Aorta (tissue), 5 donors: ENCODE measurements around the gene TMEM131. TPM values are rescaled to one million over a fixed set of nuclear protein-coding genes. Genes with fewer than 3 reads are reported as not detected.
A peak's percentile ranks its signal among the peaks of the same experiment; 100 is the strongest.
"Not testable (repeated sequence)": the region's sequence is repeated elsewhere in the genome, so short reads cannot be mapped to it uniquely, and the experiment has no call there.

Source experiments
- ATAC-seq: fragments of 200-7000 bp; cut with Tn5 transposase; one replicate; pipeline ENCODE4 v1.9.1; 2022; ENCODE audit warnings: moderate library complexity; ENCODE audit not compliant: low FRiP score
- DNase-seq, 2 donors: peaks; one replicate each; pipeline ENCODE4 v3.0.0-alpha.2; 2020
- H3K27ac ChIP-seq, 2 donors: one replicate each; pipeline ENCODE4 v1.5.1; 2013; ENCODE audit warnings: low read length in 2 of 2, mild to moderate bottlenecking in 2 of 2, moderate library complexity in 2 of 2, control low read depth in 1 of 2, inconsistent platforms in 1 of 2, low read depth in 1 of 2
- H3K27me3 ChIP-seq, 2 donors: one replicate each; pipeline ENCODE4 v1.6.1; 2013; ENCODE audit warnings: control low read depth in 1 of 2, low read length in 1 of 2, mild to moderate bottlenecking in 1 of 2, moderate library complexity in 1 of 2; ENCODE audit not compliant: insufficient read depth in 2 of 2, control insufficient read depth in 1 of 2
- H3K36me3 ChIP-seq, 2 donors: one replicate each; pipeline ENCODE4 v1.6.1; 2013; ENCODE audit warnings: control low read depth in 1 of 2, low read length in 1 of 2, mild to moderate bottlenecking in 1 of 2; ENCODE audit not compliant: insufficient read depth in 2 of 2, control insufficient read depth in 1 of 2
- H3K4me1 ChIP-seq, 2 donors: one replicate each; pipeline ENCODE4 v1.6.1; 2013; ENCODE audit warnings: low read length in 2 of 2, control low read depth in 1 of 2, mild to moderate bottlenecking in 1 of 2, moderate library complexity in 1 of 2; ENCODE audit not compliant: insufficient read depth in 2 of 2, control insufficient read depth in 1 of 2
- H3K4me3 ChIP-seq, 2 donors: one replicate each; pipeline ENCODE4 v1.5.1; 2013; ENCODE audit warnings: low read length in 2 of 2, control low read depth in 1 of 2, mild to moderate bottlenecking in 1 of 2
- H3K9me3 ChIP-seq: one replicate; pipeline ENCODE4 v1.6.1; 2013; ENCODE audit warnings: mild to moderate bottlenecking, low read length; ENCODE audit not compliant: control insufficient read depth
- WGBS, 2 donors: extraction: QIAGEN DNeasy Blood & Tissue Kit; methylation state at CpG; one replicate each; pipeline ENCODE4 v1.1.7; 2013; 5-methylcytosine and 5-hydroxymethylcytosine counted together
- intact Hi-C, 2 donors: fragments of 100-400 bp; cut with DNase I; formaldehyde crosslinking; loops; one replicate each; pipeline versions ENCODE4 v1.14.2 to v1.15.0; 2022
- polyA plus RNA-seq, 2 donors: library from polyadenylated mRNA; stranded (reverse); fragments of 200-250 nt; gene quantifications; one replicate each; pipeline ENCODE4 v1.2.3, GENCODE V29; 2013
- total RNA-seq, 2 donors: library from RNA; stranded (reverse); fragmentation: NEBNext Ultra II Directional; extraction: Animal tissue kit (Norgen Biotek cat#: 25700); gene quantifications; one replicate each; pipeline ENCODE4 v1.2.1, GENCODE V29; 2021
- donor health status: healthy with polysubstance abuse.
- donor health status: Bipolar disorder and iron deficiency.
- donor health status: DM: no; HTN: no; CAD: no.
- donor health status: DM: no; HTN: no; CAD: no.
- donor health status: DM: yes; HTN: yes; CAD: no.

TMEM131 gene
- total and polyA plus RNA-seq, 4 donors: 6.8 to 42.5 (median 25.7) TPM

DNA sequence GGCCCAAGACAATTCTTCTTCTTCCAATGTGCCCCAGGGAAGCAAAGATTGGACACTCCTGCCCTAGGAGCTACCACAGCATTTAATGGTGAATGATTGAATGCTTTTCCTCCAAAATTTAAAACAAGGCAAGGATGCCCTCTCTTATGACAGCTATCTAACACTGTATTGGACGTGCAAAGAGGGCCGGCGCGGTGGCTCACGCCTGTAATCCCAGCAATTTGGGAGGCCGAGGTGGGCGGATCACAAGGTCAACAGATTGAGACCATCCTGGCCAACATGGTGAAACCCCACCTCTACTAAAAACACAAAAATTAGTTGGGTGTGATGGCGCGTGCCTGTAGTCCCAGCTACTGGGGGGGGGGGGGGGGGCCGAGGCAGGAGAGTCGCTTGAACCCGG is 149.0 kb downstream of the TMEM131 start:
- ATAC-seq, DNase-seq, H3K9me3 ChIP-seq, H3K4me3 ChIP-seq, H3K27ac ChIP-seq, intact Hi-C loops, H3K36me3 ChIP-seq, H3K4me1 ChIP-seq, H3K27me3 ChIP-seq: not testable (repeated sequence)
- WGBS, 2 donors: 97 to 99% methylated on average over 11 to 12 of the region's 12 CpGs

DNA sequence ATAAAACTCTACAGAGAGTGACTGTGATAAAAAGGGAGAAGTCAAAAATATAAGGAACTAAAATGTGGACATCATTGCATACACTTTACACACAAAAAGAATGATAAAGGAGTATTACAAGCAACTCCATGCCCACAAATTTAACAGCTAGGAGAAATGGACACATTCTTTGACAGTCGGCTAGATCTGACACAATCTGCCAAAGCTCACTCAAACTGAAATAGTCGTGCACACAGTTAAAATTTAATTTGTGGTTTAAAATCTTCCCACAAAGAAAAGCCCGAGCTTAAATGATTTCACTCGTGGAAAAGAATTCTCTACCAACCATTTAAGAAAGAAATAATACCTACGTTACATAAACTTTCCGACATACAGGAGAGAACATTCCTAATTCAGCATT is 149.9 kb downstream of the TMEM131 start:
- DNase-seq: no peak
- 89 to 92% methylated on average over 6 of the region's 6 CpGs for WGBS, 2 donors
- no peaks in the 10 kb centered on the region for H3K27me3 ChIP-seq
- intact Hi-C loops: no loop called here
- no peak for ATAC-seq
- peaks cover 0 to 1% of the 10 kb centered on the region in 2 donors for H3K36me3 ChIP-seq
- no peak overlapping the region for H3K27ac ChIP-seq
- H3K4me3 ChIP-seq: no peak overlapping the region
- no peaks in the 10 kb centered on the region for H3K4me1 ChIP-seq
- H3K9me3 ChIP-seq: no peaks in the 10 kb centered on the region

DNA sequence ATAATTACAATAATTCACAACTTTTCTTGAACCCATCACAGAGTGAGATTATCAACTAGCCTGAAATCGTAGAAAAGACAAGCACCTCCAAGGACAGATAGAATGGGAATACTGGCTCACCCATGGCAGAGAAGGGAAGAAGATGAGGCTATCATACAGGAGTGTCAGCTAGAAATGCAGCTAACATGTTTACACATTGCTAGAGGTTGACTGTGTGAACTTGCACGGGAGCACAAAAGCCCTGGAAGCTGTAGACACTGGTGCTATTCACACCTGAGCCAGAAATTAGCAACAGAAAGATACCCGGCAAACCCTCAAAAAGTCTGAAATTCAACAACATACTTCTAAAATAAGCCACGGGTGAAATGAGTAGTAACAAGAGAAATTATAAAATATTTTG is 150.6 kb downstream of the TMEM131 start:
- no peaks in the 10 kb centered on the region for H3K27me3 ChIP-seq
- 61 to 79% methylated on average over 4 of the region's 4 CpGs for WGBS, 2 donors
- H3K27ac ChIP-seq: no peak overlapping the region
- H3K4me1 ChIP-seq: no peaks in the 10 kb centered on the region
- no peaks in the 10 kb centered on the region for H3K9me3 ChIP-seq
- DNase-seq (no peak), ATAC-seq (no peak)
- no peak overlapping the region for H3K4me3 ChIP-seq
- peaks cover 0 to 5% of the 10 kb centered on the region in 2 donors for H3K36me3 ChIP-seq
- intact Hi-C loops: no loop called here

DNA sequence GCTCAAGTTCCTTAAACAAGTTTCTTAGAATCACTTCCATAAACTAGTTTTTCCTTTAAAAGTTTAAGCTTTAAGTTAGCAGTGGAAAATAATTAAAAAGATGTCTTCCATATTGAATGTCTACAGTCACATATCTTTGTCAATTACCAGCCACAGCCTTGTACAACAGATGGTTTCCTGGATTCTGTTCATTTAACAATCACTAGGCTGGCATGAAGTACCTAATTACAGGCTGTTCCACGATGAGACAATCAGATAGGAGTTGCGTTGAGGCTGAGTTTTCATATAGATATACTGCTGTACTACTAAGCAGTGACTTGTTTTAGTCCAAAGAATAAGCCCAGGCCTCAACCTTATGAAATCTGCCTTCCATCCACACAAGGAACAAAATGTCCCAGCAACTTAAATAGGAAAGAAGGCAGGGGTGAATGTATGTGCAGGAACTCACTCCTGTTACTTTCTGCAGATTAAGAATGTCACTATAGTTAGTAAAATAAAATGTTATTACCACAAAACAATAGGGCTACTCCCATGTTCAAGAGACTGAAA is 151.4 kb downstream of the TMEM131 start:
- no peaks in the 10 kb centered on the region for H3K27me3 ChIP-seq
- no peak for DNase-seq
- H3K9me3 ChIP-seq: no peaks in the 10 kb centered on the region
- no peaks in the 10 kb centered on the region for H3K4me1 ChIP-seq
- ATAC-seq: no peak
- no peak overlapping the region for H3K27ac ChIP-seq
- peaks cover 0 to 5% of the 10 kb centered on the region in 2 donors for H3K36me3 ChIP-seq
- H3K4me3 ChIP-seq: no peak overlapping the region
- 74 to 77% methylated on average over 2 of the region's 2 CpGs for WGBS, 2 donors
- intact Hi-C loops: no loop called here

DNA sequence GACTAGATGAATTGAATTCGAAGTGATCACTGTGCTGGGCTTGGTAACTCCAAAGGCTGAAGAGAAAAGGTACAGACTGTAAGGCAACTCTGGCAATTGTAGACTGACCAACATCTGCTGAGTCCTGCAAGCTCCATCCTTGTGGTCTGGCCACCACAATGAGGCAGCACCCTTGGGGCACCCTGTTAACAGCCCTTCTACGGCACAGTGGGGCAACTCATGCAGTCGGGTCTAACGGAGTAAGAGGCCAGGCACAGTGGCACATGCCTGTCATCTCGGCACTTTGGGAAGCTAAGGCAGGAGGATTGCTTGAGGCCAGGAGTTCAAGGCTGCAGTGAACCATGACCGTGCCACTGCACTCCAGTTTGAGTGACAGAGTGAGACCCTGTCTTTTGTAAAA is 155.6 kb downstream of the TMEM131 start:
- Histone ChIP-seq H3K4me3 (no peak overlapping the region), H3K27me3 (no peaks in the 10 kb centered on the region), H3K36me3 (peaks cover 1 to 5% of the 10 kb centered on the region in 2 donors), H3K4me1 (no peaks in the 10 kb centered on the region), H3K9me3 (no peaks in the 10 kb centered on the region), H3K27ac (no peak overlapping the region)
- no peak for DNase-seq
- intact Hi-C loops: no loop called here
- WGBS, 2 donors: 72 to 81% methylated on average over 6 of the region's 6 CpGs
- ATAC-seq: no peak

DNA sequence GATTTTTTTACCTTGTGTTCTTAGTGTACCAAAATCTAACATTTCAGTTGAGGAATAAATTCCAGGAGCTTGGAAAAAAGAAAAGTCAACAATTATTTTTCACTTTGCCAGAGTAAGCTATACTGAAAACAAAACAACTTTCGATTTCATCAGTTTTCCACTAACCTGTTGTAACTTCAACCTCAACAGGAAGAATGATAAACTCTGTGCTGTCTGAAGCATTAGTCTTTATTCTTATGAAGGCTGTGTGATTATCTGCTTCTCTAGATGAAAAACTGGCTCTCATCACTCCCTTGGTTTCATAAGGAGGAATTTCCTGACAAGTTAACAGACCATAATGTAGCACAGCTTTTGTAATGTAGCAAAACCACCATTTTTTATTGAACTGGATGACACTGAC is 161.1 kb downstream of the TMEM131 start:
- Histone ChIP-seq H3K9me3 (no peaks in the 10 kb centered on the region), H3K27me3 (no peaks in the 10 kb centered on the region), H3K4me3 (no peak overlapping the region), H3K27ac (no peak overlapping the region), H3K36me3 (peaks cover 0 to 1% of the 10 kb centered on the region in 2 donors), H3K4me1 (peaks cover 0 to under 1% of the 10 kb centered on the region in 2 donors)
- ATAC-seq (no peak), DNase-seq (no peak)
- intact Hi-C loops: loop anchor here in 1 of 2 donors (10.0 kb wide), 1 partner anchor 160 kb away; the partner anchor contains the start of gene TMEM131
- WGBS, 2 donors: 11 to 23% methylated on average over 1 of the region's 1 CpG

DNA sequence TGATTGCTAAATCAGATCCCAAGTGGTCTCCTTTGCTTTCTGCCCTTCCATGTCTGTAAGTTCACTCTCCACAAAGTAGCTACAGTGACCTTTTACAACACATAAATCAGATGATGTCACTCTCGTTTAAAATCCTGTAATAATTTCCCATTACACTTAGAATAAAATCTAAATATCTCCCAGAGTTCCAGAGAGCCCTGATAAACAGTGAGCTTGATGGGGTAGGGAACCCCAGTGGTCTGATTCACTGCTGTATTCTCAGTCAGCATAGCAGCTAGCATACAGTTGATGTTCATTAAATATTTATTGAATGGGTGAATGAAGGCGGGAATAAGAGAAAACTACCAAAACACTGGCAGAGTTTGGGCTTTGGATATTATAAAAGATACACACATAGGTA is 164.6 kb downstream of the TMEM131 start:
- DNase-seq (no peak), ATAC-seq (no peak)
- Histone ChIP-seq H3K27me3 (no peaks in the 10 kb centered on the region), H3K4me1 (peaks cover 0 to 3% of the 10 kb centered on the region in 2 donors), H3K27ac (peak overlapping the region in 1 of 2 donors; percentile 28), H3K4me3 (no peak overlapping the region), H3K36me3 (peaks cover 0 to under 1% of the 10 kb centered on the region in 2 donors), H3K9me3 (no peaks in the 10 kb centered on the region)
- intact Hi-C loops: loop anchor here in 1 of 2 donors (10.0 kb wide), 1 partner anchor 164 kb away; the partner anchor contains the start of gene TMEM131
- WGBS, 2 donors: 52 to 53% methylated on average over 2 of the region's 2 CpGs

DNA sequence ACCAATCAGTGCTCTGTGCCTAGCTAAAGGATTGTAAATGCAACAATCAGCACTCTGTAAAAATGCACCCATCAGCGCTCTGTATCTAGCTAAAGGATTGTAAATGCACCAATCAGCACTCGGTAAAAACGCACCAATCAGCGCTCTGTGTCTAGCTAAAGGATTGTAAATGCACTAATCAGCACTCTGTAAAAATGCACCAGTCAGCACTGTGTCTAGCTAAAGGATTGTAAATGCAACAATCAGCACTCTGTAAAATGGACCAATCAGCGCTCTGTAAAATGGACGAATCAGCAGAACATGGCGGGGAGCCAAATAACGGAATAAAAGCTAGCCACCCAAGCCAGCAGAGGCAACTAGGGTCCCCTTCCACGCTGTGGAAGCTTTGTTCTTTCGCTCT is 166.5 kb downstream of the TMEM131 start:
- H3K27me3 ChIP-seq, H3K36me3 ChIP-seq, H3K4me1 ChIP-seq, ATAC-seq, H3K4me3 ChIP-seq, intact Hi-C loops, H3K27ac ChIP-seq, DNase-seq, H3K9me3 ChIP-seq: not testable (repeated sequence)
- 83 to 85% methylated on average over 10 of the region's 10 CpGs for WGBS, 2 donors

DNA sequence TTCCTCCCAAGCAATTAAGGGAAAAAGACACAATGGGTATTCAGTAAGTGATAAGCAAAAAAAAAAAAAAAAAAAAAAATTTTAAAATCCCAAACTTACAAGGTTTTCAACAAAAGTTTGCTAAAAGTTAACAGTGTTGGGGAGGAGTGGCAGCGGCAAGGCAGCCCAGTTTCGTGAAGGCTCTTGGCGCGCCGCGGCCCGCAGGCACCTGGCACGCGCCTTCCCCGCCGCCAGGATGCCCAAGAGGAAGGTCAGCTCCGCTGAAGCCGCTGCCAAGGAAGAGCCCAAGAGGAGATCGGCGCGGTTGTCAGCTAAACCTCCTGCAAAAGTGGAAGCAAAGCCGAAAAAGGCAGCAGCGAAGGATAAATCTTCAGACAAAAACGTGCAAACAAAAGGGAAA is 168.7 kb downstream of the TMEM131 start:
- DNase-seq, ATAC-seq, H3K27ac ChIP-seq, H3K36me3 ChIP-seq, H3K4me1 ChIP-seq, H3K9me3 ChIP-seq, H3K4me3 ChIP-seq, H3K27me3 ChIP-seq, intact Hi-C loops: not testable (repeated sequence)
- 95 to 98% methylated on average over 19 of the region's 19 CpGs for WGBS, 2 donors
